ENCODE data around the gene SLC24A4.

DNA sequence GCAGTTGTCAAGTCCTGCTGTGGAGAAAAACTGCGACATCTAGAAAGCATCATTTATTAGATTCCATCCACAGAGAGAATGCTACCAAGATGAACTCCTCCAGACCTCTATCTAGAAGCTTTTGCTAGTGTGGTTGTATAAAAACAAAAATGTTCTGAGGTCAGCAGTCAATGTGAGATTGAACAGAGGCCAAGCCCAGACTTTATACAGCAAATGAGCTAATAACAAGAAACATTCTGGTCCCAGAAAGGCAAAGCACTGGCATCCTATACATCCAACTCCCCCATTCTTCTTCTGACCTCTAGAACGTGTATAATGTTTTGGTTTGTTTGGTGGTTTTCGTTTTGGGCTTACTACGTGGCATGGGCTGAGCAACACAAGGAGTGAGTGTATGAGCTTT is 163.9 kb downstream of the SLC24A4 start:
- TF ChIP-seq, protein P1, sequence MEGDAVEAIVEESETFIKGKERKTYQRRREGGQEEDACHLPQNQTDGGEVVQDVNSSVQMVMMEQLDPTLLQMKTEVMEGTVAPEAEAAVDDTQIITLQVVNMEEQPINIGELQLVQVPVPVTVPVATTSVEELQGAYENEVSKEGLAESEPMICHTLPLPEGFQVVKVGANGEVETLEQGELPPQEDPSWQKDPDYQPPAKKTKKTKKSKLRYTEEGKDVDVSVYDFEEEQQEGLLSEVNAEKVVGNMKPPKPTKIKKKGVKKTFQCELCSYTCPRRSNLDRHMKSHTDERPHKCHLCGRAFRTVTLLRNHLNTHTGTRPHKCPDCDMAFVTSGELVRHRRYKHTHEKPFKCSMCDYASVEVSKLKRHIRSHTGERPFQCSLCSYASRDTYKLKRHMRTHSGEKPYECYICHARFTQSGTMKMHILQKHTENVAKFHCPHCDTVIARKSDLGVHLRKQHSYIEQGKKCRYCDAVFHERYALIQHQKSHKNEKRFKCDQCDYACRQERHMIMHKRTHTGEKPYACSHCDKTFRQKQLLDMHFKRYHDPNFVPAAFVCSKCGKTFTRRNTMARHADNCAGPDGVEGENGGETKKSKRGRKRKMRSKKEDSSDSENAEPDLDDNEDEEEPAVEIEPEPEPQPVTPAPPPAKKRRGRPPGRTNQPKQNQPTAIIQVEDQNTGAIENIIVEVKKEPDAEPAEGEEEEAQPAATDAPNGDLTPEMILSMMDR (IDR thresholded peaks at IDR 0.05) = no peak
- TF ChIP-seq POLR2A (IDR thresholded peaks at IDR 0.05) = no peak
